ENCODE data around the gene PAM. TPM values are rescaled to one million over a fixed set of nuclear protein-coding genes. Genes with fewer than 3 reads are reported as not detected.

The PAM gene
- total and polyA plus RNA-seq, 11 donors, result 569 to 1,548 (median 1,087) TPM

DNA sequence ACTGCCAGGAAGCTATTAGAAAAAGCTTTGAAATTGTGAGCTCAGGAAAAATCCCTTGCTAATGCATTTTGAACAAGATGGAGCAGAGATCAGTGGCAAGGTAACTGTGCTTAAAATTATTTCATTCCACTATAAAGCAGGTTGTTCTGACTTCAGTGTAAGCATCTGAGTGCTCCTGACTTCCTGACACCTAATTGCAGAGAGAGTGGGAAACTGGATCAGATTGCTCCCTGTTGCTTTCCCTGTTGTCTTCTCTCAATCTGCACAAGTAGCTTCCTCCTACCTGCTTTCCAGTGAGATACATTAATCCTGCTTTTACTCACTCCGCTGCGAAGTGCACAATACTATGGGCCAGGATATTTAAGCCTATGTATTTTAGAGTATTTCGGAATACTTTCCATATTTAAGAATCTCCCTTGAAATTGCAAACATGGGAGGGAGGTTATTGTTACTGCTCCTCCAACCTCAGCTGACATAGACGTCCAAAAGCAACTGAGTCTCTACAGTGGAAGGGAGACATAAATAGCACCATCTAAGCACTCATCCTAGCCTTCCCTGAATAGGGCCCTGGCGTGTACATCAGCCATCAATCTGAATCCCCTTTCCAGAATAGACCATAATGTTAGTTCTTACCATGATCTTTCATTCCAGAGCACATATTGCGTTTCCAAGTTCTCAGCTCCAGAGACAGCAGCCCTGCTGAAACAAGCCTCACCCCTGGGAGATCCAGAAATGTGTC is 178.8 kb downstream of the PAM start:
- peaks cover 0 to 40% (median 13%) of the 10 kb centered on the region in 12 donors for H3K4me1 ChIP-seq
- intact Hi-C loops (cut with DNase I), result loop anchor here in 1 of 10 donors (10.0 kb wide), 1 partner anchor 149 kb away; no protein-coding TSS in a partner anchor
- 85 to 86% (median 86%) methylated on average over 6 of the region's 6 CpGs for WGBS, 4 donors
- no peak overlapping the region for H3K4me3 ChIP-seq
- peaks cover 0 to 47% (median 6%) of the 10 kb centered on the region in 9 donors for H3K36me3 ChIP-seq
- no peak for DNase-seq
- no peaks in the 10 kb centered on the region for H3K9me3 ChIP-seq
- peak overlapping the region in 1 of 12 donors; percentile 20 for H3K27ac ChIP-seq
- peak; percentile 34 to 53 (median 41) for ATAC-seq
- no peaks in the 10 kb centered on the region for H3K27me3 ChIP-seq
- TF ChIP-seq CTCF (IDR thresholded peaks at IDR 0.05) (no peak), POLR2A (IDR thresholded peaks at IDR 0.05) (no peak)

- Histone ChIP-seq H3K36me3 (peaks cover 0 to 35% (median 6%) of the 10 kb centered on the region in 9 donors), H3K4me1 (peaks cover 0 to 30% (median 3%) of the 10 kb centered on the region in 12 donors), H3K4me3 (no peak overlapping the region), H3K27ac (peak overlapping the region in 1 of 12 donors; percentile 4), H3K9me3 (no peaks in the 10 kb centered on the region), H3K27me3 (no peaks in the 10 kb centered on the region)
- no peak for ATAC-seq
- whole genome bisulfite sequencing, 4 donors, result 84 to 94% (median 89%) methylated on average over 2 of the region's 2 CpGs
- no peak for TF ChIP-seq POLR2A (IDR thresholded peaks at IDR 0.05)
- no peak for TF ChIP-seq CTCF (IDR thresholded peaks at IDR 0.05)
- intact Hi-C loops (cut with DNase I), result loop anchor here in 1 of 10 donors (10.0 kb wide), 1 partner anchor 153 kb away; no protein-coding TSS in a partner anchor
- DNase-seq, result no peak
Measured at GRCh38 chr5:102937894-102938293, 182.8 kb downstream of the PAM start.

DNA sequence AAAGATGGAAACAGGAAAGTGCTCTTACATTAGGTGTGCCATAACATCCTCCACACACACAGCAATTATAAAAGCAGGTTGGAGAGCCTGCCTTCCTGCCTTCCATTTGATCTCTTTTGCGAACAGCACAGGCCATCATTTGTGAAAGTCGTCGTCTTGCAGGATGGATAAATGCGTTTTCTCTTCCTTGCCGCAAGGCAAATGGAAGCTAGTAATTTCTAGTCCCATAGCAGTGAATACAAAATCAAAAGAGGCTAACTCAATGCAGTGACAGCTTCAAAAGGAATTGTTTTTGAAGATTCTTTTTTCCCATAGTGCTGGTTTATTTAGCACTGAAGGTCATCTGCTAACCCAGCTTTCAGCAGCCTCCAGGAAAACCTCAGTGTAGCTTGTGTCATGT is 186.0 kb downstream of the PAM start:
- H3K36me3 ChIP-seq, result peaks cover 0 to 38% (median 0%) of the 10 kb centered on the region in 9 donors
- 52 to 75% (median 63%) methylated on average over 5 of the region's 5 CpGs for WGBS, 4 donors
- H3K27ac ChIP-seq, result no peak overlapping the region
- no peak for TF ChIP-seq POLR2A (IDR thresholded peaks at IDR 0.05)
- no peak for TF ChIP-seq CTCF (IDR thresholded peaks at IDR 0.05)
- H3K4me1 ChIP-seq, result peaks cover 0 to 31% (median 4%) of the 10 kb centered on the region in 12 donors
- no peak for DNase-seq
- no peak overlapping the region for H3K4me3 ChIP-seq
- H3K27me3 ChIP-seq, result no peaks in the 10 kb centered on the region
- no peak for ATAC-seq
- no peaks in the 10 kb centered on the region for H3K9me3 ChIP-seq
- intact Hi-C loops (cut with DNase I), result loop anchor here in 2 of 10 donors (5.0 to 10.0 kb wide), 2 partner anchors 74 to 156 kb away; no protein-coding TSS in a partner anchor

- DNase-seq (no peak), ATAC-seq (no peak)
- Histone ChIP-seq H3K9me3 (no peaks in the 10 kb centered on the region), H3K4me3 (no peak overlapping the region), H3K27me3 (no peaks in the 10 kb centered on the region), H3K27ac (peak overlapping the region in 1 of 12 donors; percentile 0), H3K4me1 (peaks cover 0 to 24% (median 7%) of the 10 kb centered on the region in 12 donors), H3K36me3 (peaks cover 0 to 69% (median 19%) of the 10 kb centered on the region in 9 donors)
- intact Hi-C loops (cut with DNase I), result loop anchor here in 1 of 10 donors (10.0 kb wide), 1 partner anchor 162 kb away; no protein-coding TSS in a partner anchor
- TF ChIP-seq POLR2A (IDR thresholded peaks at IDR 0.05), result no peak
- no peak for TF ChIP-seq CTCF (IDR thresholded peaks at IDR 0.05)
Measured at GRCh38 chr5:102946414-102946813, 191.3 kb downstream of the PAM start.

All from heart left ventricle (tissue), 16 donors.